GM18951 (cell line): ENCODE results near the gene ARL15.
"Not testable (repeated sequence)": the region's sequence is repeated elsewhere in the genome, so short reads cannot be mapped to it uniquely, and the experiment has no call there.

Experiments used
- POLR2A ChIP-seq: IDR thresholded peaks from 4 replicates; pipeline ENCODE4 v1.6.1; 2011; ENCODE audit warnings: mild to moderate bottlenecking; ENCODE audit not compliant: insufficient read length, insufficient read depth; ENCODE audit errors: extremely low read depth
- in situ Hi-C: fragments of 300-500 bp; cut with MboI; formaldehyde crosslinking; loops from one replicate; pipeline ENCODE4 v1.12.0; 2022; ENCODE audit warnings: low sequenced_read_pairs, mixed read lengths, inconsistent platforms; ENCODE audit not compliant: unreplicated experiment

The ARL15 gene

GRCh38 chr5:54086191-54086590 is 224.2 kb downstream of the ARL15 start:
- TF ChIP-seq POLR2A, result no peak
- in situ Hi-C loops, result no loop called here

DNA sequence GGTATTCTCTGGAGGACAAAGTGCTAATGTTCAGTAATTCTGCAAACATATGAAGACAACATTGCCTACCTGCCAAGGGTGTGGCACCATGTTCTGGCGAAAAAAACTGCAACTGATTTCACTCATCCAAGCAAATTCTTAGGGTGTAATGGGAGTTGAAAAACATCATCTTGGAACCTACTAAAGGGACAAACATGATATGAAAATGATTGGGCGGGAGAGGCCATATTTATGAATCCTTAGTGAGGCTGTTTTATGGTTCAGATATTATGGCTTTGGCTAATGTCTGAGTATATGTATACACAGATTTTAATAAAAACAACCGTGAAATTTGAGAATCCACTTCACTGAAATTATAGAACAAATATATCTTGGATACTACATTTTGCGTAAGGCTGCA is 225.7 kb downstream of the ARL15 start:
- in situ Hi-C loops, result no loop called here
- no peak for TF ChIP-seq POLR2A

DNA sequence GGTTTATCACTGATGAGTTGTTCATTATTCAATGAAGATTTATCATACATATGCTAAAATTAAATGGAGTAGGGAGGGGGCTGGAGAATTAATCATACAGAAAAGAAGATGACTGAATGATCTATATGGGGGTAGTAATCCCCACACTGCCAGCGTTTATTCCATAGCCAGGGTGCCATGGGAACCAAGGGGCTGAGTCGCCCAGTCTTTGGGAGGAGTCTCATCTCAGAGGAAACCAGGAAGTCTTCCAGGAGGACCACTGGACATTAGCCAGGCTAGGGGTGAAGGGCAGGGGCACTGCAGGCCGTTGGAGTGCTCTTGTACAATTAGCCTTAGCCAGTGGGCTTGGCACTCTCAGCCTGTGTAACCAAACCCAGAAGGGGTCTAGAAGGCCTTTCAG is 226.5 kb downstream of the ARL15 start:
- in situ Hi-C loops, result no loop called here

GRCh38 chr5:54083245-54083644 is 227.1 kb downstream of the ARL15 start:
- TF ChIP-seq POLR2A, result no peak
- in situ Hi-C loops, result no loop called here

More for the DNA sequence above, 226.5 kb downstream of the ARL15 start:
- no peak for TF ChIP-seq POLR2A

GRCh38 chr5:54081415-54081814 is 229.0 kb downstream of the ARL15 start:
- TF ChIP-seq POLR2A, result no peak
- in situ Hi-C loops, result no loop called here

DNA sequence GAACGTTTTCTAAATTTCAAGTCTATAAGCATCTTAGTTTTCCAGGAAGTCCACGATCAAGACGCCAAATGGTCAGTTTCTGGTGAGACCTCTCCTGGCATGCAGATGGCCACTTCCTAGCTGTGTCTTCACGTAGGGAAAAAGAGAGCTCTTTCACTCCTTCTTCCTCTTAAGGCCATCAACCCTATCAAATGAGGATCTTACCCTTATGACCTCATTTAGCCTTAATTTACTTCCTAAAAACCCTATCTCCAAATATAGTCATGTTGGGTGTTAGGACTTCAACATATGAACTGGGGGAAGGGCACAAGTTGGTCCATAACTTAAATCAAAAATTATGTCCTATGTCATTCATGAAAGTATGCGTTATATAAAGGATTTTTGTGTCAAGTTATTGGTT is 229.5 kb downstream of the ARL15 start:
- in situ Hi-C loops, result no loop called here
- no peak for TF ChIP-seq POLR2A

- in situ Hi-C loops, result no loop called here
- TF ChIP-seq POLR2A, result no peak
Observed at GRCh38 chr5:54073735-54074134, 236.6 kb downstream of the ARL15 start.

- no peak for TF ChIP-seq POLR2A
- in situ Hi-C loops, result no loop called here
Observed at GRCh38 chr5:54073131-54073530, 237.2 kb downstream of the ARL15 start.

GRCh38 chr5:54066433-54066832 is 243.9 kb downstream of the ARL15 start:
- in situ Hi-C loops, result no loop called here
- no peak for TF ChIP-seq POLR2A

- in situ Hi-C loops, result no loop called here
- TF ChIP-seq POLR2A, result no peak
Observed at GRCh38 chr5:54063817-54064216, 246.6 kb downstream of the ARL15 start.

DNA sequence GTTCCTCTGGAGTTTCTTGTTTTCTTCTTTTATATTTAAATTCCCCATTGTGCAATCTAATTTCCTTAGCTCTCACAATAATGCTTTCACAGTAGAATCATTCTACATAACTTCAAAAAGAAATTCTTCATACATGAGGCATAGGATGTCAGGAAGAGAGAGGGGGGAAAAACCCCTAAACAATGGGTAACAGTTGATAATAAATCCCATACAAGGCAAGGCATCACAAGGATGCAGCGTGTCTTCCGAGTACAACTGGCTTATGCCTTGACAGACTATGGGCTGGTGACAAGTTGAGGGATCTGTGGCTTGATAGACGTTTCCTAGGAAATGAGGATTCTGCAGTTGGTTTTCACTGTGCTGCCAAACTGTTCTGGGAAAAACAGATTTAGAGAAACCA is 247.4 kb downstream of the ARL15 start:
- in situ Hi-C loops, result no loop called here
- no peak for TF ChIP-seq POLR2A

DNA sequence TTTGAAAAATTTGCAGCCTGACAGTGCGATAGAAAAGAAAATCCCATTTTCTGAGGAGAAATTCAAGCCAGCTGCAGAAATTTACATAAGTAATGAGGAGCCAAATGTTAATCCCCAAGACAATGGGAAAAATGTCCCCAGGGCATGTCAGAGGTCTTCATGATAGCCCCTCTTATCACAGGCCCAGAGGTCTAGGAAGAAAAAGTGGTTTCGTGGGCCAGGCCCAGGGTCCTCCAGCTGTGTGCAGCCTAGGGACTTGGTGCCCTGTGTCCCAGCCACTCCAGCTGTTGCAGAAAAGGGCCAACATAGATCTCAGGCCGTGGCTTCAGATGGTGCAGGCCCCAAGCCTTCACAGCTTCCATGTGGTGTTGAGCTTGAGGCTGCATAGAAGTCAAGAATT is 249.5 kb downstream of the ARL15 start:
- in situ Hi-C loops, result not testable (repeated sequence)

GRCh38 chr5:54049963-54050362 is 260.4 kb downstream of the ARL15 start:
- no peak for TF ChIP-seq POLR2A
- in situ Hi-C loops, result no loop called here

GRCh38 chr5:54049144-54049543 is 261.2 kb downstream of the ARL15 start:
- in situ Hi-C loops, result no loop called here
- no peak for TF ChIP-seq POLR2A

DNA sequence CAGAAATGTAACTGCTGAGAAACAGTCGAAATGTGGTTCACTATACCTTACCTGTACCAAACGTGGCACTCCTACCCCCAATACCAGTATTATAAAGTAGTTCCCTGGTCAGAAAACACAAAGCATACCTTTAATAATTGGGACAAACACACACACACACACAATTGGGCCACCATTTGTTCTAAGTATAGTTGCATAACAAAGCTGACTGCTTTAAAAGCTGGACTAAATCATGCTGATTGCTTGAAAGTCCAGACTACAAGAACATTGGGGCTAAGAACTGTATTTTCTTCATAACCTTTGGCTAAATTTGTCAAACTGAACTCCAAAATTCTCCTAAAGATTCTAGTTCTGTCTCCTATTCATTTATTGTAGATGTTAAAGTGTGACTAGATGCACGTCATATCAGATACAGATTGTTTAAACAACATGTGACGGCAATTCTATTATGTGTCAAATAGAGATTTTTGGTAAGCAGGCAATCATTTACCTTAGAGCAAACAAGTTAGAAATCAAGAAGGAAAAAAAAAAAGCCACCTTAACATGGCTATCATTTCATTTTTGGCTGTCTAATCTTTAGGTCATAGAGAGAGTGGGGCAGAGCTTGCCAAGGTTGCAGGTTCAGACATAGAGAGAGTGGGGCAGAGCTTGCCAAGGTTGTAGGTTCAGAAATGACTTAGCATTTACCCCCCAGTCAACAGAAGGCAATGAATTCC is 265.1 kb downstream of the ARL15 start:
- no peak for TF ChIP-seq POLR2A
- in situ Hi-C loops, result no loop called here

GRCh38 chr5:54044276-54044675 is 266.1 kb downstream of the ARL15 start:
- in situ Hi-C loops, result not testable (repeated sequence)
